AG20443 (cell line): Measurements from ENCODE around the gene DSE.
A peak's percentile ranks its signal among the peaks of the same experiment; 100 is the strongest.

ENCODE experiments used
- DNase-seq: peaks from one replicate; pipeline ENCODE4 v3.0.0; 2012; ENCODE audit warnings: low spot score, mixed read lengths

DSE gene

GRCh38 chr6:116387374-116387773, 16.6 kb downstream of the DSE start:
- DNase-seq, result no peak

- DNase-seq, result no peak
Measured at GRCh38 chr6:116388924-116389323, 18.2 kb downstream of the DSE start.

GRCh38 chr6:116389357-116389756, 18.6 kb downstream of the DSE start:
- no peak for DNase-seq

DNA sequence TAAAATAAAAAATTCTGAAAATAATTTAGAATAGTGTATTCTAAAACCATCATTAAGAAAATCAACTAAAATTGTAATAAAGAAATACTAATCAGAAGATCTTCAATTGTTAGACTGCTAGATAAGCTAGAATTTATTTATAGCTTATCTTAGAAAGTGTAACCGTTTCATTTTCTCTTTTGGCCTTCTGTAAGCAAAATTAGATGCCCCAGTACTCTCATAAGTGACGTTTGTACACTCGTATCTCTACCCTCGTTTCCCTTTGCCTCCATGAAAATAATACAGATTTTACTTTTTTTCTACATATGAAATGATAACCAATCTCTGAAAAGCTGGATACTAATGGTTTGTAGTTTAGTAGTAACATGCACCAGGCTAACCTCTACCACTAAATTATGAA, 19.8 kb downstream of the DSE start:
- DNase-seq, result no peak

GRCh38 chr6:116392132-116393013, 21.6 kb downstream of the DSE start:
- DNase-seq, result no peak

DNA sequence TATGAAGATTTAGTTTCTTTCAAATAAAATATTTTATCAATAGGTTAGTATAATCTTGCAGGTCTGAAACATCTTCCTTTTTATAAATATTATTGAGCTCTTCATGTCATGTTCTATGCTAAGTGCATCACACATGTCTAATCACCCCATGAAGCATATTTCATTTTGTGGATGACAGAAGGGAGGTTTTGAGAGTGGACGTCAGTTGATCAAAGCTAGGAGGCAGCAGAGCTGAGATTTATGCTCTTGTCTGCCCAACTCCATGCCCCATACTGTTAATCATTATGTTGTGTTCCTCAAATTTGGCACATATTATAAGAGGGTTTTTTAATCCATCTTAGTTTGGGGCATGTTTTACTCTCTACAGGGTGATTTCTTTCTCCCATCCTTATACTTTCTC, 22.7 kb downstream of the DSE start:
- DNase-seq, result no peak

DNA sequence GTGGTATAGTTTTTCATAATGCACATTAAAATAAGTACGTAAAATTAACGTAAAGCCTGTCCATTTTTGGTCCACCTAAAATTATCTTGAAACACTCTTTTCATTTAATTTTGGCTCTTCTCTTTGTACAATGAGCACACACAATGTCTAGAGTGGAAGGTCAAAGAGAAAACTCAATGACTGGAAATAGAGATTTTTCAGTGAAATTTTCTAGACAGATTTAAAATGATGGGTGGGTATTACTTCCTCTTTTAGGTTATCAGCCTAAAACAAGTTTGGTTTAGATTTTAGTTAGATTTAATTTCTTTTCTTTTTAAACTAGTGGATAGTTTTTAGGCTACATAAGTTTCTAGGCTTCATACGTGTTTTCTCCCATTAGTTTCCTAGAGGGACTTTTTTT, 24.9 kb downstream of the DSE start:
- no peak for DNase-seq

DNA sequence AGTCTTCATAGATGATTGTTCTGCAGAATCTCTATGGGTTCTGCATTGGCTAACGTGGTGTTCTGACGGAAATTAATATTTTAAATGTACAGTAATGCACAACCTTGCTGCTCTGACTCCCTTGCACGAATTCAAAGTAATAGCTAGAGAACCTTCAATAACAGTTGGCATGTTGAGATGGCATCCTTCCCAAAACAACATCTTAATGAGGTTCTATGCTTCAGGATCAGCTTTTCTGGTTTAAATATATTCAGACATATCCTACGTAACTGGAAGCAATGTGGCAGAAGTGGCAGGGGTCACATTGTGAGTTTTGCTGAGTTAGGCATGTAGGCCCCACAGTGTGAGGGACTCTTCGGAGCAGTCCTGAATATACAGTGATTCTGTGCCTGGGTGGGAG, 25.7 kb downstream of the DSE start:
- DNase-seq, result no peak

DNA sequence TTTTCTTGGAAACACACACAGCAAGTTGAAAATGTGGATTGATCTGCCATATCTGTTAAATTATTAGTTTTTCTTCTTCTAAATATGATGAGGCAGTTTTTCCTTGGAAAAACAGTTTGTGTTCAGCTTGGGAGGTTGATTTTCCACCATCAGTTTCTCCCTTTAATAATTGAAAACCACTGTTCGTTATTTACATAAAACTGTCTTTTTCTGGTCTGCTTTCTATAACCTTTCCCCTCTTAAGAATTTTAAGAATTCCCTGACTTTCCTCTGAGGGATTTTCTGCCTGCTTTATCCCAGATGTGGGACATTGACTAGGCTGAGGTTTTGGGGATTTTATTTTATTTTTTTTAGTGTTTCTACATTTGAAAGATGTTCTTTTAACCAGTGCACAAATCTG, 27.2 kb downstream of the DSE start:
- peak; percentile 33 for DNase-seq

GRCh38 chr6:116398316-116399010, 27.7 kb downstream of the DSE start:
- DNase-seq, result no peak

GRCh38 chr6:116399287-116399686, 28.5 kb downstream of the DSE start:
- no peak for DNase-seq

GRCh38 chr6:116400328-116400727, 29.6 kb downstream of the DSE start:
- no peak for DNase-seq

- no peak for DNase-seq
Measured at GRCh38 chr6:116402108-116402937, 31.6 kb downstream of the DSE start.

- DNase-seq, result no peak
Measured at GRCh38 chr6:116403205-116403604, 32.5 kb downstream of the DSE start.

GRCh38 chr6:116404696-116405095, 33.9 kb downstream of the DSE start:
- DNase-seq, result no peak

DNA sequence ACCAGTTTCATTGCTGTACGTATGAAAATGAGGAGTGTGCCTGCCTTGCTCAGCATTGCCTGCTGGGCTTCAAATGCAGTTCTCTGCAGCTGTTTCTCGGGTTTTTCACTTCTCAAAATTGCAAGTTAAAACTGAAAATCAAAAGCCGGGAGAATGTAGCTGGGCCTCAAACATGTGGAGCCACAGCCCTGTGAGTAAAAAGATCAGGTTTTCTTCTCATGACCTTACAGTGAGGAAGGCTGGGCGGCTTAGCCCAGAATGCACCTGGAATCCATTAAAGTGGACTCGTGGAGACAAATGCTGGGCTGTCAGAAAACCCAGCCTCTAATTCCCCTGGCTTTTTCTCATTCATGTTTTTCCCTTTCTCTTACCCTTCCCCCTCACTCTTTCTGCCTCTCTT, 34.4 kb downstream of the DSE start:
- DNase-seq, result peak; percentile 54

- DNase-seq, result no peak
Measured at GRCh38 chr6:116405652-116406356, 35.1 kb downstream of the DSE start.

- DNase-seq, result no peak
Measured at GRCh38 chr6:116406678-116407345, 36.1 kb downstream of the DSE start.

GRCh38 chr6:116408491-116408890, 37.7 kb downstream of the DSE start:
- DNase-seq, result no peak

GRCh38 chr6:116409756-116410155, 39.0 kb downstream of the DSE start:
- DNase-seq, result no peak

DNA sequence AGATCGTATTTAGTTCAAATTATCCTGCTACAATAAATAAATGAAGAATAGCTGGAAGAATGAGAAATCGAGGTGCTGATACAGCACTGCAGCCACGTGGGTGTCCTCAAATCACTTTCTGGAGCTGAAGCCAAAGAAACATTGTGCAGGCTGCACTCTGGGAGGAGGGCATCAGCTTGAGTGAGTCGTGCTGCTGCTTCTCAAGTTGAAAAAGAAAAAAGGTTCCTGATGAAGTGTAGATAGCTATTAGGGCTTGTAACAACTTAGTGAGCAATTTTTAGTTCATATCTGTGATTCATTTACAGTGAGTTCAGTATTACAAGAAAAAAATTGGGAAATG, 40.5 kb downstream of the DSE start:
- DNase-seq, result peak; percentile 31

DNA sequence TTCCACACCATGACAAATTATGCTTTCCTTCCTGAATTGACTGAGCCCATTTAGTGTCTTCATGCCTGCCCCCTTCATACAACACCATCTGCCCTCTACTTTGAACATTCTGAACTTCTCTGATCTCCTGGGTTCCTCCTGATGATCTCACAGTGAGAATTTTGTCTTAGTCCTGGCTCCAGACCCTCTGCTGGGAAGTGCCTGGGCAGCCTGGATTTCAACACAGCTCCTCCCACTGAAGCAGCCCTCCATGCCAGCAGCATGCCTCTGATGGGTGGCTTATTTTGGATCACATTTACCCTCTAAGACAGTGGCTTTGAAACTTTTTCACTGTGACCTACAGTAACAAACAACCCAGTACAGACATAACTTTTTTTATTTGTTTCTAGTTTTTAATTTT, 41.5 kb downstream of the DSE start:
- peak; percentile 60 for DNase-seq
